Hippocampal formation (tissue), 2 donors: ENCODE data around the gene OXA1L.
"Not testable (repeated sequence)": the region's sequence is repeated elsewhere in the genome, so short reads cannot be mapped to it uniquely, and the experiment has no call there.

Experiments
- DNase-seq, 2 donors: peaks; one replicate each; lab custom pipeline; 2025; lab: John Stamatoyannopoulos, UW

OXA1L gene

GRCh38 chr14:22766457-22767322, at the start of gene OXA1L:
Gene OXA1L, plus strand, starts transcription at chr14:22766688. Its CDS starts 14 bp downstream, at chr14:22766702.
- peak; percentile 93 to 94 for DNase-seq

GRCh38 chr14:22718091-22718490, 48.4 kb upstream of the OXA1L start:
- no peak for DNase-seq

GRCh38 chr14:22721213-22721612, 45.3 kb upstream of the OXA1L start:
- DNase-seq: no peak

GRCh38 chr14:22723815-22724214, 42.7 kb upstream of the OXA1L start:
- DNase-seq: no peak

GRCh38 chr14:22724847-22725246, 41.6 kb upstream of the OXA1L start:
- DNase-seq: not testable (repeated sequence)

- not testable (repeated sequence) for DNase-seq
Measured at GRCh38 chr14:22725374-22725773, 41.1 kb upstream of the OXA1L start.

- no peak for DNase-seq
Measured at GRCh38 chr14:22726012-22726411, 40.5 kb upstream of the OXA1L start.

- not testable (repeated sequence) for DNase-seq
Measured at GRCh38 chr14:22732062-22732461, 34.4 kb upstream of the OXA1L start.

- DNase-seq: no peak
Measured at GRCh38 chr14:22733829-22734228, 32.7 kb upstream of the OXA1L start.

- DNase-seq: no peak
Measured at GRCh38 chr14:22735096-22735495, 31.4 kb upstream of the OXA1L start.

- DNase-seq: not testable (repeated sequence)
Measured at GRCh38 chr14:22736384-22736783, 30.1 kb upstream of the OXA1L start.

GRCh38 chr14:22737052-22737451, 29.4 kb upstream of the OXA1L start:
- no peak for DNase-seq

- no peak for DNase-seq
Measured at GRCh38 chr14:22739423-22739822, 27.1 kb upstream of the OXA1L start.

GRCh38 chr14:22740020-22740419, 26.5 kb upstream of the OXA1L start:
- no peak for DNase-seq

- no peak for DNase-seq
Measured at GRCh38 chr14:22747769-22748168, 18.7 kb upstream of the OXA1L start.

- no peak for DNase-seq
Measured at GRCh38 chr14:22748206-22748605, 18.3 kb upstream of the OXA1L start.

GRCh38 chr14:22748631-22749068, 17.8 kb upstream of the OXA1L start:
- DNase-seq: no peak

GRCh38 chr14:22752422-22752821, 14.1 kb upstream of the OXA1L start:
- DNase-seq: no peak

GRCh38 chr14:22753586-22753985, 12.9 kb upstream of the OXA1L start:
- no peak for DNase-seq

- DNase-seq: not testable (repeated sequence)
Measured at GRCh38 chr14:22757972-22758650, 8.4 kb upstream of the OXA1L start.

- no peak for DNase-seq
Measured at GRCh38 chr14:22761734-22762133, 4.8 kb upstream of the OXA1L start.

- no peak for DNase-seq
Measured at GRCh38 chr14:22764382-22764781, 2.1 kb upstream of the OXA1L start.

GRCh38 chr14:22767323-22767589, 768 bp downstream of the OXA1L start:
- DNase-seq: no peak
